Muscle layer of duodenum (tissue), 2 donors: ENCODE results near the gene CTIF.

ENCODE experiments used
- H3K27ac ChIP-seq: one replicate; pipeline ENCODE4 v1.7.0; 2013; ENCODE audit warnings: mild to moderate bottlenecking, low read length
- H3K27me3 ChIP-seq: one replicate; pipeline ENCODE4 v1.7.0; 2013; ENCODE audit warnings: low read depth, mild to moderate bottlenecking, control low read depth, low read length
- H3K36me3 ChIP-seq, 2 donors: one replicate each; pipeline ENCODE4 v1.7.0; 2013; ENCODE audit warnings: low read length in 2 of 2, control low read depth in 1 of 2, mild to moderate bottlenecking in 1 of 2; ENCODE audit not compliant: insufficient read depth in 2 of 2, control insufficient read depth in 1 of 2
- H3K4me1 ChIP-seq, 2 donors: one replicate each; pipeline ENCODE4 v1.7.0; 2013; ENCODE audit warnings: low read length in 2 of 2, mild to moderate bottlenecking in 2 of 2, control low read depth in 1 of 2, moderate library complexity in 1 of 2; ENCODE audit not compliant: insufficient read depth in 2 of 2, control insufficient read depth in 1 of 2
- H3K4me3 ChIP-seq, 2 donors: one replicate each; pipeline ENCODE4 v1.7.0; 2013; ENCODE audit warnings: low read length in 2 of 2, low read depth in 1 of 2, mild to moderate bottlenecking in 1 of 2
- H3K9me3 ChIP-seq, 2 donors: one replicate each; pipeline ENCODE4 v1.7.0; 2013; ENCODE audit warnings: low read length in 2 of 2, control low read depth in 1 of 2, mild to moderate bottlenecking in 1 of 2; ENCODE audit not compliant: control insufficient read depth in 1 of 2
- donor health status: healthy.

The CTIF gene

GRCh38 chr18:48754559-48754958, 215.7 kb downstream of the CTIF start:
- H3K27ac ChIP-seq, result no peak overlapping the region
- H3K4me1 ChIP-seq, result no peaks in the 10 kb centered on the region
- peaks cover 4 to 16% of the 10 kb centered on the region in 2 donors for H3K36me3 ChIP-seq
- H3K4me3 ChIP-seq, result no peak overlapping the region
- no peaks in the 10 kb centered on the region for H3K27me3 ChIP-seq
- H3K9me3 ChIP-seq, result no peaks in the 10 kb centered on the region

- H3K36me3 ChIP-seq, result peaks cover 4 to 18% of the 10 kb centered on the region in 2 donors
- no peak overlapping the region for H3K27ac ChIP-seq
- no peaks in the 10 kb centered on the region for H3K9me3 ChIP-seq
- H3K27me3 ChIP-seq, result no peaks in the 10 kb centered on the region
- H3K4me3 ChIP-seq, result no peak overlapping the region
- no peaks in the 10 kb centered on the region for H3K4me1 ChIP-seq
These were observed 216.2 kb downstream of the CTIF start for GRCh38 chr18:48754993-48755473.

GRCh38 chr18:48756511-48757226, 217.8 kb downstream of the CTIF start:
- H3K4me1 ChIP-seq, result no peaks in the 10 kb centered on the region
- H3K9me3 ChIP-seq, result no peaks in the 10 kb centered on the region
- no peak overlapping the region for H3K27ac ChIP-seq
- H3K4me3 ChIP-seq, result no peak overlapping the region
- H3K36me3 ChIP-seq, result peaks cover 8 to 28% of the 10 kb centered on the region in 2 donors
- H3K27me3 ChIP-seq, result no peaks in the 10 kb centered on the region

GRCh38 chr18:48757367-48757766, 218.5 kb downstream of the CTIF start:
- H3K27ac ChIP-seq, result no peak overlapping the region
- H3K4me3 ChIP-seq, result no peak overlapping the region
- H3K9me3 ChIP-seq, result no peaks in the 10 kb centered on the region
- no peaks in the 10 kb centered on the region for H3K4me1 ChIP-seq
- H3K27me3 ChIP-seq, result no peaks in the 10 kb centered on the region
- peaks cover 8 to 35% of the 10 kb centered on the region in 2 donors for H3K36me3 ChIP-seq

GRCh38 chr18:48757906-48758305, 219.1 kb downstream of the CTIF start:
- Histone ChIP-seq H3K27me3 (no peaks in the 10 kb centered on the region), H3K4me3 (no peak overlapping the region), H3K27ac (no peak overlapping the region), H3K9me3 (no peaks in the 10 kb centered on the region), H3K4me1 (peaks cover 0 to 2% of the 10 kb centered on the region in 2 donors), H3K36me3 (peaks cover 8 to 39% of the 10 kb centered on the region in 2 donors)

- Histone ChIP-seq H3K4me3 (no peak overlapping the region), H3K36me3 (peaks cover 8 to 39% of the 10 kb centered on the region in 2 donors), H3K27me3 (no peaks in the 10 kb centered on the region), H3K27ac (no peak overlapping the region), H3K9me3 (no peaks in the 10 kb centered on the region), H3K4me1 (peaks cover 0 to 16% of the 10 kb centered on the region in 2 donors)
These were observed 222.8 kb downstream of the CTIF start for GRCh38 chr18:48761582-48761981.

- Histone ChIP-seq H3K36me3 (peaks cover 8 to 39% of the 10 kb centered on the region in 2 donors), H3K27me3 (no peaks in the 10 kb centered on the region), H3K27ac (no peak overlapping the region), H3K9me3 (no peaks in the 10 kb centered on the region), H3K4me3 (no peak overlapping the region), H3K4me1 (peaks cover 0 to 20% of the 10 kb centered on the region in 2 donors)
These were observed 223.2 kb downstream of the CTIF start for GRCh38 chr18:48762022-48762421.

- Histone ChIP-seq H3K4me1 (peaks cover 0 to 24% of the 10 kb centered on the region in 2 donors), H3K9me3 (no peaks in the 10 kb centered on the region), H3K27ac (no peak overlapping the region), H3K27me3 (no peaks in the 10 kb centered on the region), H3K36me3 (peaks cover 8 to 39% of the 10 kb centered on the region in 2 donors), H3K4me3 (no peak overlapping the region)
These were observed 224.2 kb downstream of the CTIF start for GRCh38 chr18:48762836-48763718.

- Histone ChIP-seq H3K36me3 (peaks cover 8 to 32% of the 10 kb centered on the region in 2 donors), H3K27ac (no peak overlapping the region), H3K9me3 (no peaks in the 10 kb centered on the region), H3K4me3 (no peak overlapping the region), H3K27me3 (no peaks in the 10 kb centered on the region), H3K4me1 (peaks cover 0 to 24% of the 10 kb centered on the region in 2 donors)
These were observed 224.9 kb downstream of the CTIF start for GRCh38 chr18:48763719-48764100.

- H3K4me1 ChIP-seq, result peaks cover 0 to 24% of the 10 kb centered on the region in 2 donors
- H3K27me3 ChIP-seq, result no peaks in the 10 kb centered on the region
- H3K4me3 ChIP-seq, result no peak overlapping the region
- H3K27ac ChIP-seq, result no peak overlapping the region
- H3K9me3 ChIP-seq, result no peaks in the 10 kb centered on the region
- peaks cover 4 to 21% of the 10 kb centered on the region in 2 donors for H3K36me3 ChIP-seq
These were observed 226.2 kb downstream of the CTIF start for GRCh38 chr18:48765053-48765452.

GRCh38 chr18:48766026-48766425, 227.2 kb downstream of the CTIF start:
- no peak overlapping the region for H3K27ac ChIP-seq
- H3K36me3 ChIP-seq, result peaks cover 4 to 27% of the 10 kb centered on the region in 2 donors

More at GRCh38 chr18:48766026-48766425, 227.2 kb downstream of the CTIF start:
- Histone ChIP-seq H3K27me3 (no peaks in the 10 kb centered on the region), H3K4me3 (no peak overlapping the region), H3K4me1 (peaks cover 0 to 24% of the 10 kb centered on the region in 2 donors), H3K9me3 (no peaks in the 10 kb centered on the region)
